Heart right ventricle (tissue), 16 donors: ENCODE data around the gene TMEM91. TPM values are rescaled to one million over a fixed set of nuclear protein-coding genes. Genes with fewer than 3 reads are reported as not detected.

ENCODE experiments used
- ATAC-seq, 8 donors: fragments of 200-7000 bp; cut with Tn5 transposase; one replicate each; pipeline ENCODE4 v1.9.1; 2020; ENCODE audit warnings: mild to moderate bottlenecking in 8 of 8, moderate library complexity in 8 of 8, moderate number of reproducible peaks in 1 of 8
- DNase-seq, 2 donors: peaks; one replicate each; pipeline ENCODE4 v3.0.0-alpha.2; 2020
- H3K27ac ChIP-seq, 10 donors: fragments of 200-600 bp; sonication (generic) in 2 of 10; one replicate each; pipeline versions ENCODE4 v1.5.0 to v1.8.0; 2020 to 2022; ENCODE audit warnings: mild to moderate bottlenecking in 3 of 10
- H3K27me3 ChIP-seq, 7 donors: fragments of 200-600 bp; one replicate each; pipeline ENCODE4 v1.8.0; 2021 to 2022; ENCODE audit warnings: mild to moderate bottlenecking in 2 of 7
- H3K36me3 ChIP-seq, 9 donors: fragments of 200-600 bp; sonication (generic) in 1 of 9; one replicate each; pipeline versions ENCODE4 v1.5.0 to v1.8.0; 2020 to 2022; ENCODE audit warnings: mild to moderate bottlenecking in 2 of 9
- H3K4me1 ChIP-seq, 9 donors: fragments of 200-600 bp; sonication (generic) in 1 of 9; one replicate each; pipeline versions ENCODE4 v1.5.0 to v1.8.0; 2020 to 2022; ENCODE audit warnings: mild to moderate bottlenecking in 4 of 9
- H3K4me3 ChIP-seq, 10 donors: fragments of 200-600 bp; sonication (generic) in 2 of 10; one replicate each; pipeline versions ENCODE4 v1.5.0 to v1.8.0; 2020 to 2022; ENCODE audit warnings: mild to moderate bottlenecking in 7 of 10, moderate library complexity in 2 of 10
- H3K9me3 ChIP-seq, 11 donors: fragments of 200-600 bp in 10 of 11; sonication (generic) in 2 of 11; one replicate each; pipeline versions ENCODE4 v1.5.0 to v1.8.0; 2013 to 2022; ENCODE audit warnings: mild to moderate bottlenecking in 2 of 11, control low read depth in 1 of 11, moderate library complexity in 1 of 11
- WGBS, 2 donors: extraction: QIAGEN DNeasy Blood & Tissue Kit; methylation state at CpG; one replicate each; pipeline ENCODE4 v1.1.7; 2013; ENCODE audit warnings: inconsistent platforms in 1 of 2; 5-methylcytosine and 5-hydroxymethylcytosine counted together
- intact Hi-C, 10 donors: fragments of 100-400 bp; cut with DNase I; formaldehyde crosslinking; loops; one replicate each; pipeline versions ENCODE4 v1.11.1 to v1.14.2; 2022
- polyA plus RNA-seq, 2 donors: library from polyadenylated mRNA; stranded (reverse); fragments of 200-250 nt; gene quantifications; one replicate each; pipeline ENCODE4 v1.2.3, GENCODE V29; 2013
- total RNA-seq, 10 donors: library from RNA; stranded (reverse); fragmentation: NEBNext Ultra II Directional in 3 of 10; extraction: Animal tissue kit (Norgen Biotek cat#: 25700) in 3 of 10; gene quantifications; one replicate each; pipeline versions ENCODE4 v1.2.1 to v1.2.4, GENCODE V29; 2021 to 2023
- TF ChIP-seq, protein P1 (sequence below), 9 donors: fragments of 200-600 bp; sonication (generic) in 2 of 9; IDR thresholded peaks; one replicate each; pipeline versions ENCODE4 v1.5.0 to v1.8.0; 2021 to 2022; ENCODE audit warnings: antibody characterized with exemption in 9 of 9, mild to moderate bottlenecking in 5 of 9, moderate library complexity in 1 of 9
- donor health status: Arrhythmogenic right ventricular cardiomyopathy.
- donor health status: ischemic (EF 13 %, LVEDD 7.1; RV severe dilation, severe dysfunction).
- donor health status: healthy with polysubstance abuse.
- donor health status: DM: no; HTN: yes; CAD: no.
- donor health status: DM: no; HTN: no; CAD: no.
- donor health status: ischemic (EF 25% LVEDD 6.9; RV normal size, moderate dysfunction).
- donor health status: ischemic (EF 25% LVEDD 5.7; RV mildly dilated, moderate dysfunction).
- donor health status: healthy.
- donor health status: DM: yes; HTN: yes; CAD: no.
- donor health status: Ischemic cardiomyopathy.
- donor health status: ischemic (EF 35%, LVEDD 5.7; RV mildly dilated, moderate dysfunction).
- donor health status: nonischemic (EF 11% LVEDD 7.7; RV severe dilation, severe dysfunction).
- donor health status: DM: yes; HTN: yes; CAD: no.
- donor health status: PGD.
- donor health status: ischemic (EF 29% LVEDD 5.4; RV normal size, mild dysfunction).
- donor health status: nonischemic (EF 23%, LVEDD 6.1; RV moderate dilation, normal function).

TMEM91 gene
- total and polyA plus RNA-seq, 12 donors: 1.2 to 11.3 (median 2.1) TPM

DNA sequence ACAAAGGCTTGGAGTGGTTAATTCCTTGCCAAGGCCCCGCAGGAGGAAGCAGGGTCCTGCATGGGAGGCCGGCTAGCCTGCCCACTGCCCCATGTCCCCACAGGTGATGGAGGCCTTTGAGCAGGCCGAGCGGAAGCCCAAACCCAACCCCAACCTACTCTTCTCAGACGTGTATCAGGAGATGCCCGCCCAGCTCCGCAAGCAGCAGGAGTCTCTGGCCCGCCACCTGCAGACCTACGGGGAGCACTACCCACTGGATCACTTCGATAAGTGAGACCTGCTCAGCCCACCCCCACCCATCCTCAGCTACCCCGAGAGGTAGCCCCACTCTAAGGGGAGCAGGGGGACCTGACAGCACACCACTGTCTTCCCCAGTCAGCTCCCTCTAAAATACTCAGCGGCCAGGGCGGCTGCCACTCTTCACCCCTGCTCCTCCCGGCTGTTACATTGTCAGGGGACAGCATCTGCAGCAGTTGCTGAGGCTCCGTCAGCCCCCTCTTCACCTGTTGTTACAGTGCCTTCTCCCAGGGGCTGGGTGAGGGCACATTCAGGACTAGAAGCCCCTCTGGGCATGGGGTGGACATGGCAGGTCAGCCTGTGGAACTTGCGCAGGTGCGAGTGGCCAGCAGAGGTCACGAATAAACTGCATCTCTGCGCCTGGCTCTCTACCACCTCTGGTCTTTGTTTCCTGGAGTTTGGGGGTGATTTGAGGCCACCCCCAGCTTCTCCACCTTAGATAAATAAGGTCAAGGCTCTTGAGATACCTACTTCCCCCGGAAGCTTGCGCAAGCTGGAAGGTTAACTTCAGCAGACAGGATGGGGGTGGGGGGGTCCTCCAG is 48.2 kb downstream of the TMEM91 start:
- Histone ChIP-seq H3K36me3 (peaks cover 0 to 64% (median 25%) of the 10 kb centered on the region in 9 donors), H3K9me3 (no peaks in the 10 kb centered on the region), H3K27me3 (no peaks in the 10 kb centered on the region), H3K27ac (peak overlapping the region in 5 of 10 donors; percentile 10 to 94 (median 86)), H3K4me3 (no peak overlapping the region), H3K4me1 (peaks cover 12 to 89% (median 64%) of the 10 kb centered on the region in 9 donors)
- TF ChIP-seq, protein P1, sequence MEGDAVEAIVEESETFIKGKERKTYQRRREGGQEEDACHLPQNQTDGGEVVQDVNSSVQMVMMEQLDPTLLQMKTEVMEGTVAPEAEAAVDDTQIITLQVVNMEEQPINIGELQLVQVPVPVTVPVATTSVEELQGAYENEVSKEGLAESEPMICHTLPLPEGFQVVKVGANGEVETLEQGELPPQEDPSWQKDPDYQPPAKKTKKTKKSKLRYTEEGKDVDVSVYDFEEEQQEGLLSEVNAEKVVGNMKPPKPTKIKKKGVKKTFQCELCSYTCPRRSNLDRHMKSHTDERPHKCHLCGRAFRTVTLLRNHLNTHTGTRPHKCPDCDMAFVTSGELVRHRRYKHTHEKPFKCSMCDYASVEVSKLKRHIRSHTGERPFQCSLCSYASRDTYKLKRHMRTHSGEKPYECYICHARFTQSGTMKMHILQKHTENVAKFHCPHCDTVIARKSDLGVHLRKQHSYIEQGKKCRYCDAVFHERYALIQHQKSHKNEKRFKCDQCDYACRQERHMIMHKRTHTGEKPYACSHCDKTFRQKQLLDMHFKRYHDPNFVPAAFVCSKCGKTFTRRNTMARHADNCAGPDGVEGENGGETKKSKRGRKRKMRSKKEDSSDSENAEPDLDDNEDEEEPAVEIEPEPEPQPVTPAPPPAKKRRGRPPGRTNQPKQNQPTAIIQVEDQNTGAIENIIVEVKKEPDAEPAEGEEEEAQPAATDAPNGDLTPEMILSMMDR (IDR thresholded peaks at IDR 0.05): no peak
- 80 to 85% methylated on average over 21 of the region's 21 CpGs for WGBS, 2 donors
- ATAC-seq: no peak
- intact Hi-C loops: loop anchor here in 3 of 10 donors (5.0 kb wide), 3 partner anchors 102 to 117 kb away; partner anchors contain the start of gene CCDC97 (in 1 of the 3)
- DNase-seq: no peak

DNA sequence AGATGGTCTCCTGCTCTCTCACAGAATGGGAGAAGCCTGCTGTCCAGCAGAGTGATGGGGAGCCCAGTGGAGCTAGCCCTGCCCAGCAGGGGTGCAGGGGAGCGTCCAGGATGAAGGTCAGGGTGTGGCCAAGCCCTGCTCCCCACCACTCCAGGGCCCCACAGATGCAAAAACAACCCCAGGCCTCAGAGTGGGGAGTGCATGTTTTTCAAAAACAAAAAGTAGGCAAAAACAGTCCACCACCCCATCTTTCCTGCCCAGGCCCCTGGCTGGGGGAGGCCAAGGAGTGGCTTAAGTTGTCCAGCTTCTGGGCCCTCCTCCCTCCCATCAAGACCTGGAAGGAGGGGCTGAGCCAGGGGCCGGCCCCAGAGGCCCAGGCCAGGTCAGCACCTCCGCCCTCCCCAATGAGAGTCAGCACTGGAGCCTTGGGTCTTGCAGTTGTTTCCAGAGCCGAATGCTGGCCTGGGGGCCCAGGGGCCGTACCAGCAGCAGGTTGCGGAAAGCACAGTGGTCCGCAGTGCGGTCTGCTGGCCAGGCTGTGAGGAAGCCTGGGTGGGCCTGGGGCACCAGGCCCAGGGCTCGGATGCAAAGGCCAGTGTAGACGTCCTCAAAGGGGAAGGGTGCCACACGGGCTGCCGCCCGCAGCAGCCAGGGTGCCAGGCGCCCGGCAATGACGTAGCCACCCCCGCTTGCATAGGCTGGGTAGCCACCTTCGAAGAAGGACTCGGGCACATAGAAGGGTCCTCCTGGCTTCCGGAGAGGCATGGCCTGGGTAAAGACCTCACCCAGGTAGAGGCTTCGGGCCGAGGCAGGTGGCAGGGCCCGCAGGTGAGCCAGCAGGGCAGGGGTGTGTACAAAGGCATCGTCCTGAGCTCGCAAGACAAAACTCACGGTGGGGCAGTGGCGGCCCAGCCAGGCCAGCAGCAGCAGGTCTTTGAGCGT is 49.1 kb downstream of the TMEM91 start:
- H3K36me3 ChIP-seq: peaks cover 0 to 55% (median 16%) of the 10 kb centered on the region in 9 donors
- H3K27me3 ChIP-seq: no peaks in the 10 kb centered on the region
- no peak for DNase-seq
- H3K4me3 ChIP-seq: peak overlapping the region in 6 of 10 donors; percentile 8 to 73 (median 68)
- intact Hi-C loops: loop anchor here in 3 of 10 donors (5.0 kb wide), 3 partner anchors 103 to 118 kb away; partner anchors contain the start of gene CCDC97 (in 1 of the 3)
- H3K4me1 ChIP-seq: peaks cover 12 to 89% (median 61%) of the 10 kb centered on the region in 9 donors
- no peak for ATAC-seq
- TF ChIP-seq, protein P1 (IDR thresholded peaks at IDR 0.05): no peak
- no peaks in the 10 kb centered on the region for H3K9me3 ChIP-seq
- WGBS, 2 donors: 85% methylated on average over 28 of the region's 28 CpGs
- peak overlapping the region in 9 of 10 donors; percentile 72 to 94 (median 91) for H3K27ac ChIP-seq

DNA sequence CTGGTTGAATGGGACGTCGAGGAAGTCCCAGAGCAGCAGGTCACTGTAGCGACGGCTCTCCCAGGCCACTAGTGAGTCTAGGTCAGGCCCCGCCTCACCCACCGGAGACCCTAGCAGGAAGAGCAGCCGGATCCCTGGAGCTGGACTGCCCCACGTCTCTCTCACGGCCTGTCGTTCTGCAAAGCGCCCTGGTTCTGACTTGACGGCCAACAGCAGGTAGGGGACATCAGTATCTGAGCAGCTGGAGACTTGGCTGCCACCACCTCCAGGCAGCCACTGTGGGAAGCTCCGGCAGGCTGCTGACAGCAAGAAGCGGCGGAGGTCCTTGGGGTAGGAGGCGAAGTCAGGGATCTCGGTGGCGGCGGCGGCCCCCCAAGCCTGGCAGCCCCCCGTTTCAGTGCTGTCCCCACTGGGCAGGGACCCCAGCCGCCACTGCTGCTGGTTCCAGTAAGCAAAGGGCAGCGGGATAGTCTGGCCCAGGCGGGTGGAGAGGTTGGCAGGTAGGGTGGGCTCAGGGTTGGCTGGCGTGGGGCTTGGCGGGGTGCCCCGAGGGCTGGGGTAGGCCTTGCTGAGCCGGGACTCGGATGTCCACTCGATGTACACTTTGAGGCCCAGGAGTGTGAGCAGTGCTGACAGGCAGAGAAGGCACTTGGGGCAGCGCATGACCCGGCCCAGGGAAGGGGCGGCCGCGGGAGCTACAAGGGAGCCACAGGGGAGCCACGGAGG is 49.9 kb downstream of the TMEM91 start:
- WGBS, 2 donors: 58 to 65% methylated on average over 36 of the region's 36 CpGs
- peak in 7 of 8 donors; percentile 4 to 32 (median 23) for ATAC-seq
- Histone ChIP-seq H3K4me3 (peak overlapping the region in 9 of 10 donors; percentile 46 to 73 (median 64)), H3K9me3 (no peaks in the 10 kb centered on the region), H3K27me3 (no peaks in the 10 kb centered on the region), H3K36me3 (peaks cover 0 to 58% (median 14%) of the 10 kb centered on the region in 9 donors), H3K4me1 (peaks cover 12 to 93% (median 62%) of the 10 kb centered on the region in 9 donors), H3K27ac (peak overlapping the region in 9 of 10 donors; percentile 72 to 94 (median 91))
- intact Hi-C loops: loop anchor here in 3 of 10 donors (5.0 kb wide), 3 partner anchors 104 to 119 kb away; partner anchors contain the start of gene CCDC97 (in 1 of the 3)
- no peak for DNase-seq
- TF ChIP-seq, protein P1 (IDR thresholded peaks at IDR 0.05): no peak
